Measurements from ENCODE around the gene PHF13. TPM values are rescaled to one million over a fixed set of nuclear protein-coding genes. Genes with fewer than 3 reads are reported as not detected.

PHF13 gene
- total and polyA plus RNA-seq, 9 of the 15 experiments (the other 6 are each of a cell fraction or from before 2014, with no cell fraction given), result 1.8 to 36.1 (median 11.7) TPM

DNA sequence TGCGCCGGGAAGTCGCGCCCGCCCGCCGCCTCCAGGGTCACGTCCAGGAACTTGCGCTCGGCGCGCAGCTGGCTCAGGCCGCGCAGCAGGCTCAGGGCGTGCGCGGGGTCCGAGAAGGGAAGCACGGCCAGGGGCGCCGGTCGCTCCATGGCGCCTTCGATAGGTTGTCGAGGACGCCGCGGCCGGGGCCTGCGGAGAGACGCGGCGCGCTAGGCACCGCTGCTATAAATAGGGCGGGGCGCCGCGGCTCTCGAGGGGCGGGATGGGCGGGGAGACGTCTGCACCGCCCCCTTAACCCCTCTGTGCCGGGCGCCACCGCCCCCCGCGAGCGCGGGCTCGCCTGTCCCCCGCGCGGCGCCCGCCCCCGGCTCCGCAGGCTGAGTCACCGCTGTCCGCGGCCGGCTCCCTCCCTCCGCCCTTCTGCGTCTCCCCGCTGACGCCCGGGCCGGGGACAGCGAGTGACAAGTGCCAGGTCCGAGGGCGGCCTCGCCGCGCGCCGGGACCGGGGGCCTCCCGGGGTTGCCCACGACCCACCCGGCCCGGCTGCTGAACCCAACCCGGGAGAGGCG, 10.8 kb upstream of the PHF13 start, which contains the start of gene KLHL21 (continued):
- peak; percentile 14; the same call in 1 of the 2 replicates for TF ChIP-seq PREB (CRISPR knock-in tag; IDR thresholded peaks at IDR 0.05)
- TF ChIP-seq ZBTB7A (IDR thresholded peaks at IDR 0.05; ENCODE audit: borderline replicate concordance, control insufficient read depth, low read depth, low read length), result peak; percentile 95
- TF ChIP-seq ZNF583 (CRISPR knock-in tag; IDR thresholded peaks at IDR 0.05), result no peak
- TF ChIP-seq POLR2A (conservative IDR thresholded peaks at IDR 0.05), result peak; percentile 82; the same call in 1 of the 2 replicates
- TF ChIP-seq MECOM (CRISPR knock-in tag; IDR thresholded peaks at IDR 0.05), result no peak
- no peak for TF ChIP-seq HDAC3 (IDR thresholded peaks at IDR 0.05; ENCODE audit: borderline replicate concordance, partially characterized antibody)
- no peak for TF ChIP-seq XRCC3 (IDR thresholded peaks at IDR 0.05)
- TF ChIP-seq ZNF766 (CRISPR knock-in tag; conservative IDR thresholded peaks at IDR 0.05), result no peak; the same call in 1 of the 2 replicates
- TF ChIP-seq NFIX (CRISPR knock-in tag; IDR thresholded peaks at IDR 0.05; ENCODE audit: low read depth), result no peak
- peak; percentile 73; the same call in 1 of the 2 replicates for TF ChIP-seq POLR2H (tag; IDR thresholded peaks at IDR 0.05; ENCODE audit: low read depth)
- TF ChIP-seq RB1 (IDR thresholded peaks at IDR 0.05; ENCODE audit: low read depth), result peak; percentile 89
- TF ChIP-seq RBM25 (IDR thresholded peaks at IDR 0.05; ENCODE audit: low read depth, low read length, severe bottlenecking), result peak; percentile 100

Measured in K562 (cell line).